BJ (cell line): ENCODE measurements around the gene CTTN. TPM values are rescaled to one million over a fixed set of nuclear protein-coding genes. Genes with fewer than 3 reads are reported as not detected.

Experiments used
- CTCF ChIA-PET: fragments of 350-600 bp; formaldehyde crosslinking; extraction: SDS; loops from one replicate; lab custom pipeline; 2021; ENCODE audit warnings: antibody characterized with exemption, inconsistent platforms; lab: Yijun Ruan, JAX
- POLR2A ChIA-PET: fragments of 300-600 bp; sonication (Branson Sonifier 250); formaldehyde crosslinking; extraction: SDS; loops from one replicate; lab custom pipeline; 2021; ENCODE audit warnings: antibody characterized with exemption; lab: Charles Lee
- DNase-seq: peaks from one replicate; pipeline ENCODE4 v3.0.0-alpha.2; 2011; ENCODE audit warnings: low read depth
- H3K27me3 ChIP-seq: 2 replicates; pipeline ENCODE4 v1.6.0; 2011; ENCODE audit warnings: low read length; ENCODE audit not compliant: control insufficient read depth, insufficient read depth
- H3K36me3 ChIP-seq: 2 replicates; pipeline ENCODE4 v1.5.1; 2011; ENCODE audit warnings: low read length; ENCODE audit not compliant: control insufficient read depth, insufficient read depth
- H3K4me3 ChIP-seq: 2 replicates; pipeline ENCODE4 v1.5.1; 2011; ENCODE audit warnings: low read depth, mild to moderate bottlenecking, control low read depth, low read length
- CTCF ChIP-seq: IDR thresholded peaks from 2 replicates; pipeline ENCODE4 v1.5.1; 2011; ENCODE audit warnings: low read depth, mild to moderate bottlenecking, control low read depth, inconsistent platforms, low read length, moderate library complexity; ENCODE audit not compliant: insufficient read depth
- polyA plus RNA-seq: library from polyadenylated mRNA; depleted of rRNA; stranded (reverse); fragments of >200 nt; gene quantifications from 2 replicates; pipeline ENCODE4 v1.2.3, GENCODE V29; 2011

The CTTN gene
- polyA plus RNA-seq, 1 experiment, result 166 TPM

GRCh38 chr11:70462818-70463477, 64.6 kb downstream of the CTTN start:
- ChIA-PET CTCF (no interaction called here), POLR2A (no interaction called here)
- DNase-seq, result no peak
- TF ChIP-seq CTCF, result no peak
- peaks cover 1% of the 10 kb centered on the region; the same call in 1 of the 2 replicates for H3K27me3 ChIP-seq
- H3K4me3 ChIP-seq, result no peak overlapping the region
- H3K36me3 ChIP-seq, result no peaks in the 10 kb centered on the region

- CTCF ChIA-PET, result no interaction called here
Measured at GRCh38 chr11:70463478-70464255, 65.3 kb downstream of the CTTN start.

GRCh38 chr11:70464509-70465361, 66.4 kb downstream of the CTTN start:
- no peak for DNase-seq
- Histone ChIP-seq H3K27me3 (peaks cover 1% of the 10 kb centered on the region; the same call in 1 of the 2 replicates), H3K4me3 (no peak overlapping the region), H3K36me3 (no peaks in the 10 kb centered on the region)
- ChIA-PET POLR2A (no interaction called here), CTCF (interaction anchor here (0.6 to 1.3 kb wide), 2 partner anchors 53 to 292 kb away, joined by 3 read pairs; no protein-coding TSS in a partner anchor)
- TF ChIP-seq CTCF, result no peak

More at GRCh38 chr11:70463478-70464255, 65.3 kb downstream of the CTTN start:
- H3K4me3 ChIP-seq, result no peak overlapping the region
- POLR2A ChIA-PET, result no interaction called here
- no peaks in the 10 kb centered on the region for H3K36me3 ChIP-seq
- H3K27me3 ChIP-seq, result peaks cover 1% of the 10 kb centered on the region; the same call in 1 of the 2 replicates
- DNase-seq, result no peak
- TF ChIP-seq CTCF, result no peak

GRCh38 chr11:70466154-70466553, 67.8 kb downstream of the CTTN start:
- H3K27me3 ChIP-seq, result peaks cover 1% of the 10 kb centered on the region; the same call in 1 of the 2 replicates
- no peaks in the 10 kb centered on the region for H3K36me3 ChIP-seq
- H3K4me3 ChIP-seq, result no peak overlapping the region
- CTCF ChIA-PET, result interaction anchor here (1.0 to 6.3 kb wide), 2 partner anchors 20 to 289 kb away, joined by 3 to 54 read pairs; no protein-coding TSS in a partner anchor
- no peak for DNase-seq
- POLR2A ChIA-PET, result no interaction called here
- TF ChIP-seq CTCF, result no peak

- Histone ChIP-seq H3K36me3 (no peaks in the 10 kb centered on the region), H3K4me3 (no peak overlapping the region), H3K27me3 (peaks cover 1% of the 10 kb centered on the region; the same call in 1 of the 2 replicates)
- CTCF ChIA-PET, result interaction anchor here (0.7 to 6.3 kb wide), 4 partner anchors 16 to 905 kb away, joined by 3 to 54 read pairs (median 4); no protein-coding TSS in a partner anchor
- DNase-seq, result no peak
- no peak for TF ChIP-seq CTCF
- POLR2A ChIA-PET, result no interaction called here
Measured at GRCh38 chr11:70466596-70466995, 68.3 kb downstream of the CTTN start.
